GM19240 (cell line): ENCODE results near the gene FLRT3.

Experiments
- DNase-seq: peaks from one replicate; pipeline ENCODE4 v3.0.0; 2011; ENCODE audit warnings: low spot score; ENCODE audit not compliant: insufficient read length

The FLRT3 gene

DNA sequence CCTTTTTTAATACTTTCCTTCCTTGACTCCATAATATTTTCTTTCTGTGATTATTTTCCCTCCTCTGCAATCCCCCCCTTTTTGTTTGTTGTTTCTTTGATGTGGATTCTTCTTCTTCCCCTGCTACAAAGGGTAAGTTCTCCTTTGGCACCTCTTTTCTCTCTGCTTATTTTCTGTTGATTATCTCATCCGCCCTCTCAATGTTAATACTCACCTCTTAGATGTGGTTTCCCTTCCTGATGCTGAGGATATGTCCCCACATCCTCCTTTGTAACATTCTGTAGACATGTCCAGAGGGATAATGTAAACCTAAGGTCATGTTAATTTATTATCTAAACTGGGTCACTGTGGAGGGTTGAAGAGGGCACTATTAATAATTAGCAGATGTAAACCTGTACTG is 17.7 kb downstream of the FLRT3 start:
- no peak for DNase-seq

DNA sequence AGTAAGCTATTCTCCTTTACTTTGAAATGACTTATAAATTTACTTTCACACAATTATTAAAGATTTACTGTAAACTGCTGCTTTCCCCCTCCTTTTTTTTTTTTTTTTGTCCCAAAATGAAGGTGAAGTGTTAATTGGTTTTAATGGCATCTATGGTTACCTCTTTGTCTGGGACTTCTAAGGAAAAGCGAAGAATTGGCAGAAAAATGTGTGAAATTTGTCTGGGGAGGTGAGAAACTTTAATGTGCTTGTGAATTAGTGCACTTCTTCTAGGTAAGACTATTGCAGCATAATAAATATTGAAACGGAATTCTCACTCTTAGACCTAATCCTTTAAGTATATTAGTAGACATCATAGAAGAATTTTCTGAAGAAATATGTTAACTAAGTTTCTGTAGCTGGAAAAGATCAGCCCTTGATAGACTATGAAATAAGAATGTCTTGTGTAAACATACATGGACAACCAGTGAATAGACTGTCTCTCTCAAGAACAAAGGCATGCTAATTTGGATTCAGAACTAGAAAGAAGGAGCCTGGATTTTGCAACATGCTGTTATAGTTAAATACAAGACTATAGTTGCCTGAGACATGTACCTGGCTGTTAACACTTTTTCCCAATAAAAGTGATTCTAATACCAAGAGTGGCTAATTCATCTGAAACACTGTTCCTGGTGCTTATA is 23.9 kb downstream of the FLRT3 start:
- DNase-seq, result no peak

DNA sequence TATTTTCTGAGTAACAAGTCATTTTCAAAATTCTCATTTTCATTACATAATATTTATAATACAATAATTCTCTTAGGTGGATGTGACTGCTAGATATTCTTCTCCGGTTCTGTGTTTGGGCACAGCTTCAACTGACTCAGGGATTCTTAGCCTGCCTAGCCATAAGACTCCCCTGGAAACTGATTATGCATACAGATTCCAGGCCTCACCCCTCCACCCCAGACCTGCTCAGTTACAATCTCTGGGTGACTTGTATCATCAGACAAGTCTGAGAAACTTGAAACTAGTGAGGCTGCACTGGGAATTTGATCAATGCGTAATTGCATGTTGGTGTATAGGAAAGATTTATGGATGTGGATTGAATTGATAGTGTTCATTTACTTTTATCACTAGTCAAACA is 25.4 kb downstream of the FLRT3 start:
- no peak for DNase-seq

DNA sequence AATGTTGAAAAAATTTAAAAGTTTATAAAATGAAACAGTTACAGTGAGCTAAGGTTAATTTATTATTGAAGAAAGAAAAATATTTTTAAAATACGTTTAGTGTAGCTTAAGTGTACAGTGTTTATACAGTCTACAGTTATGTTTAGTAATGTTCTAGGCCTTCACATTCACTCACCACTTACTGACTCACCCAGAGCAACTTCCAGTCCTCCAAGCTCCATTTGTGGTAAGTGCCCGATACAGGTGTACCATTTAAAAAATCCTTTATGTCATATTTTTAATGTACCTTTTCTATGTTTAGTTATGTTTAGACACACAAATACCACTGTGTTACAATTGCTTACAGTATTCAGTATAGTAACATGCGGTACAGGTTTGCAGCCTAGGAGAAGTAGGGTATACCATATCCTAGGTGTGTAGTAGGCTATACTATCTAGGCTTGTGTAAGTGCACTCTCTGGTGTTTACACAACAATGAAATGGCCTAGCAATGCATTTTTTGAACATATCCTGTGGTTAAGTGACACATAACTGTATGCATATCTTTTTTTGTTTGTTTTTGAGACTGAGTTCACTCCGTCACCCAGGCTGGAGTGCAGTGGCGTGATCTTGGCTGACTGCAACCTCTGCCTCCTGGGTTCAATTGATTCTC is 26.3 kb downstream of the FLRT3 start:
- DNase-seq, result no peak

- no peak for DNase-seq
Measured at GRCh38 chr20:14307956-14308355, 29.5 kb downstream of the FLRT3 start.

DNA sequence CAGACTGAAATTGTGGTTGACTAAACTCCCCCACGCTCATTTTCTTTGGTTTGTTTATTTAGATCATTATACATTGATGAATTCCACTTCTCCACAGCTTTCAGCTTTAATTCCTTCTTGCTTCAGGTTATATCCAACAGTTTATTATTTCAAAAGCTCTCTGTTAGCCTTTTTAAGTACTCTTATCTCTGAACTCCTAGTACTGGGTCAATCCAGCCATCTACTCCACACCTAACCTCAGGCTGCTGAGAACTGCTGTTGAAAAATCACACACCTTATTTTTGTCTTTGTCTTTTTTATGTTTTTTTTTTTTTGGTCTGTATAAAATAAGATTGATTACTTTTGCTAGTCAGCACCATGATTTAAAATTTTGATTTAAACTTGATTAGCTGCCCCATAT is 32.9 kb downstream of the FLRT3 start:
- DNase-seq, result no peak

GRCh38 chr20:14303651-14304050 is 33.8 kb downstream of the FLRT3 start:
- no peak for DNase-seq

GRCh38 chr20:14303106-14303505 is 34.3 kb downstream of the FLRT3 start:
- no peak for DNase-seq

- no peak for DNase-seq
Measured at GRCh38 chr20:14299831-14300230, 37.6 kb downstream of the FLRT3 start.

DNA sequence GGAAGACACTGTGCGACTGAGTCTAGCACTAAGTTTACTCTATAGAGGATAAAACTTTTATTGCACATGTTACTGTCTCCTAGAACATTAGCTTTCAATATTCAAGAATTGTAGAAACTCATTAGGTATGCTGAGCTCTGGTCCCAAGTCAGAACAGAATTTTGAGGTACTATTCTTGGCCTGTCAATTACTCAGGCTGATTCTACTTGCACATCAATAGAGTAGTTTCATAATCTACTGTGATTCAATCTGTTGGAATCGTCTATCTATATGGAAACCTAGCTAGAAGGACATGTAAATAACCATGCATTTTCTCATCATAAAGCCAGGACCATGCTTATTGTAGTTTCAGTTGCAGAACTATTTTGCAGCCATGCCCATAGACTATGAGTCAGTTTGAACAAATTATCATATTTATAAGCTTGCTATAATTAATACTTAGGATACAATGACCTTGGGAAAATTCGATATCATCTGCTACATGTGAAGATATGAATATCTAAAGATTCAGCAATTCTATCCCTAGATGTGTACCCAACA is 41.6 kb downstream of the FLRT3 start:
- DNase-seq, result no peak

DNA sequence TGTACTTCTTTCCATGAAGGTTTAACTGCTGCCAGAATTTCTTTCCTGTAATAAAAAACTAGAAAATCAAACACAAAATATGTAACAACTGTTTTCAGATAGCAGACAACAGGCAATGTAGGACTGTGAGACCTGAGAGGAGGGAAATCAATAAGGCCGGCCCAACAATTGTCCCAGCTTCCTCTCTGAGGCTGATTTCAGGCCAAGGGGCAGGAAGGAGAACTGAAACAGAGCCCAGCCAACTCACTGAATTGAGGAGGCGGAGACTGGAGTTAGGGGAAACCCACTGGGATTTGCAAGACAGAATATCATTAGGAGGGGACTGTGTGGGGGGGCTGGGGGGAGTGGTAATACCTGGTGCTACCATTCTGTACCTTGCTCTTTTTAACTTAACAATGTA is 42.2 kb downstream of the FLRT3 start:
- DNase-seq, result no peak

DNA sequence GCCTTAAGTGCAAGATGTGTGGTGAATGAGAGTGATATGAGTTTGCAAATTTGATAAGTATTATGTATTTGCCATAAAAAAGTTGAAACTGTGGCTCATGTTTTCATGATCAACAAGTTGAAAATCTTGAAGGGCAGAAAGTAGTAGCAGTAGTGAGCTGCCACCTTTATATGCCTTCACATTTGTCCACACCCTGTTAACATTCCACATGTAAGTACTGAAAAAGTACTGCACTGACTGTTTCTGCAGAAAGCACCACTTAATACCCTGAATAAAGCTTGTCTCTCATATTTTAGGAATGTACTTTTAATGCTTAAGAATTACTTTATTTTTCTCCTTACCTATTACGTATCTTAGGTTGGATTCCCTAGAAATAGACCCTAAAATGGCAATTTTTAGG is 45.9 kb downstream of the FLRT3 start:
- no peak for DNase-seq

- no peak for DNase-seq
Measured at GRCh38 chr20:14288341-14289330, 48.8 kb downstream of the FLRT3 start.

DNA sequence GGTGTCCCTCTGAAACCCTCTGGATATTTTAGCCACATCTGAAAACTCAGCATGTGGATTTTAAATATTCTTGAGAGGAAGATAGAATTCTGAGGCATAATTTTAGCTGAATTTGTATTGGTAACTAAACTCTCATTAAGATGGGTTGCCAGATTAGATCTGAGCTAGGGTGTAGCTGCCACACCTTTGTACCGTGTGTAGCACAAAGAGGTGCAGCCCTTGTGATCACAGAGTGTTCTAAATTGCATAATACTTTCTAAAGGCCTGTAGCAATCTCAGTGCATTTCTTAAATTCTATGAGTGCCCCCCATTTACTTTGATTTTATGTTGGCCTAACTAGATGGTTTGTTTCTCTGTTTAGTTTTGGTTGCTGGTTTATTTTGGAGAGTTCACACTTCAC is 53.0 kb downstream of the FLRT3 start:
- no peak for DNase-seq

- no peak for DNase-seq
Measured at GRCh38 chr20:14282140-14282539, 55.3 kb downstream of the FLRT3 start.
